Measurements from ENCODE around the gene LENG1.

The LENG1 gene

GRCh38 chr19:54141356-54141755 lies 18.2 kb downstream of the LENG1 start:
- TF ChIP-seq CTCF (IDR thresholded peaks at IDR 0.05; ENCODE audit: control insufficient read depth, insufficient read depth, low read depth, low read length, missing control alignments): no peak
- H3K4me3 ChIP-seq (ENCODE audit: control insufficient read depth, low read depth, low read length): no peak overlapping the region
- no peak for DNase-seq (ENCODE audit: low read depth)

- no peak for TF ChIP-seq CTCF (IDR thresholded peaks at IDR 0.05; ENCODE audit: control insufficient read depth, insufficient read depth, low read depth, low read length, missing control alignments)
- DNase-seq (ENCODE audit: low read depth): no peak
- peak overlapping the region; percentile 66 for H3K4me3 ChIP-seq (ENCODE audit: control insufficient read depth, low read depth, low read length)
These were observed 20.8 kb downstream of the LENG1 start for GRCh38 chr19:54138489-54139256.

GRCh38 chr19:54137699-54138488 lies 21.6 kb downstream of the LENG1 start, which contains the start of gene CNOT3:
CNOT3 (plus strand) TSS chr19:54137762; CDS start chr19:54142979, 5,217 bp downstream.
- DNase-seq (ENCODE audit: low read depth): no peak
- peak; percentile 8 for TF ChIP-seq CTCF (IDR thresholded peaks at IDR 0.05; ENCODE audit: control insufficient read depth, insufficient read depth, low read depth, low read length, missing control alignments)
- peak within 1 kb of the TSS; percentile 66 for H3K4me3 ChIP-seq (ENCODE audit: control insufficient read depth, low read depth, low read length)

GRCh38 chr19:54136864-54137698 lies 22.4 kb downstream of the LENG1 start:
- TF ChIP-seq CTCF (IDR thresholded peaks at IDR 0.05; ENCODE audit: control insufficient read depth, insufficient read depth, low read depth, low read length, missing control alignments): no peak
- peak; percentile 100 for DNase-seq (ENCODE audit: low read depth)
- H3K4me3 ChIP-seq (ENCODE audit: control insufficient read depth, low read depth, low read length): peak overlapping the region; percentile 66

- TF ChIP-seq CTCF (IDR thresholded peaks at IDR 0.05; ENCODE audit: control insufficient read depth, insufficient read depth, low read depth, low read length, missing control alignments): no peak
- no peak for DNase-seq (ENCODE audit: low read depth)
These were observed 23.2 kb downstream of the LENG1 start for GRCh38 chr19:54136086-54136863.

More at GRCh38 chr19:54136086-54136863, 23.2 kb downstream of the LENG1 start:
- H3K4me3 ChIP-seq (ENCODE audit: control insufficient read depth, low read depth, low read length): peak overlapping the region; percentile 31
